Mammary epithelial cell (primary cell): ENCODE data around the gene IL34.

Experiments used
- EZH2 ChIP-seq: IDR thresholded peaks from 2 replicates; pipeline ENCODE4 v1.6.1; 2012; ENCODE audit warnings: low read length, inconsistent platforms, borderline replicate concordance
- TF ChIP-seq, protein P1 (sequence below), 2 donors: IDR thresholded peaks in 1 of 2; conservative IDR thresholded peaks in 1 of 2; 2 replicates each; pipeline ENCODE4 v1.5.1; 2011 to 2012; ENCODE audit warnings: inconsistent platforms in 2 of 2, low read length in 2 of 2, mild to moderate bottlenecking in 2 of 2, control low read depth in 1 of 2, low read depth in 1 of 2; ENCODE audit not compliant: insufficient read depth in 1 of 2; ENCODE audit errors: extremely low read depth in 1 of 2

DNA sequence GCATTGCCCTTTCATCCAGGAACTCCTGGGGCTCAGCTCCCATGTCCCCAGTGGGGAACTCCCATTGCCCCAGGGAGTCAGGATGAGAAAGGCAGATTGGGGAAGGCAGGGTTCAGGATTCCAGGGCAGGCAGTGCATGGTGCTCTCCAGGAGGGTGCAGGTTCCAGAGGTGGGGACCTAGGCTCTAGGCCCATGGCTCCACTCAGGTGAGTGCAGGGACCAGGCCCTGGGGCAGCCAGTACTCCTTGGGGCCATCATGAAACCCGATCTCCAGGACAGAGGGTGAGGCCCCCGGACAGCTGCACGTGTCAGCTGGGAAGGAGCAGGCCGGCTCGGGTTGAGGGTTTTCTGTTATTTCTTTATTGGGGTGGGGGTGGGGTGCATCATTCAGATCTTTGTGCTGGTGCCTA is 40.7 kb downstream of the IL34 start:
- no peak for TF ChIP-seq EZH2
- TF ChIP-seq, protein P1, sequence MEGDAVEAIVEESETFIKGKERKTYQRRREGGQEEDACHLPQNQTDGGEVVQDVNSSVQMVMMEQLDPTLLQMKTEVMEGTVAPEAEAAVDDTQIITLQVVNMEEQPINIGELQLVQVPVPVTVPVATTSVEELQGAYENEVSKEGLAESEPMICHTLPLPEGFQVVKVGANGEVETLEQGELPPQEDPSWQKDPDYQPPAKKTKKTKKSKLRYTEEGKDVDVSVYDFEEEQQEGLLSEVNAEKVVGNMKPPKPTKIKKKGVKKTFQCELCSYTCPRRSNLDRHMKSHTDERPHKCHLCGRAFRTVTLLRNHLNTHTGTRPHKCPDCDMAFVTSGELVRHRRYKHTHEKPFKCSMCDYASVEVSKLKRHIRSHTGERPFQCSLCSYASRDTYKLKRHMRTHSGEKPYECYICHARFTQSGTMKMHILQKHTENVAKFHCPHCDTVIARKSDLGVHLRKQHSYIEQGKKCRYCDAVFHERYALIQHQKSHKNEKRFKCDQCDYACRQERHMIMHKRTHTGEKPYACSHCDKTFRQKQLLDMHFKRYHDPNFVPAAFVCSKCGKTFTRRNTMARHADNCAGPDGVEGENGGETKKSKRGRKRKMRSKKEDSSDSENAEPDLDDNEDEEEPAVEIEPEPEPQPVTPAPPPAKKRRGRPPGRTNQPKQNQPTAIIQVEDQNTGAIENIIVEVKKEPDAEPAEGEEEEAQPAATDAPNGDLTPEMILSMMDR (conservative IDR thresholded peaks at IDR 0.05 in 1 of 2, IDR thresholded peaks at IDR 0.05 in 1 of 2; ENCODE audit: extremely low read depth in 1 of 2, insufficient read depth in 1 of 2, low read depth in 1 of 2, low read length in 2 of 2), result no peak
